ENCODE results near the gene ENKUR.

Gene ENKUR

DNA sequence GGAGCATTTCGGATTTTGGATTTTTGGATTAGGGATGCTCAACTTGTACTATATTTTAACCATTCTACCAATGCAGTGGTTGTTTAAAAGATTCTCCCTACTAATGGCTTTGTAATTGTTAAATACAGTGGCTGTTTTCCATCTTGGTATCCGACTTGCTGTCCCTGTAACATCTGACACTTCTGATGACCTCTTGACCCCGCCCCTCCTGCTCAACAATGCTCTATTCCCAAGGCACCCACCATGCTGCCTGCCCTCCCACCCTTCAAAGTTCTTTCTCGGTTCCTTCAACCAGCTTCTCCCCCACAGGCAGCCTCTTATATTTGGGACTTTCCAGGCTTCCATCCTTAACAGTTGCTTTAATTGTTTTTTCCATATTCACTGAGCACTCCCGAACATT is 65.5 kb downstream of the ENKUR start:
- in situ Hi-C loops (cut with MboI; ENCODE audit: low sequenced_read_pairs): no loop called here

DNA sequence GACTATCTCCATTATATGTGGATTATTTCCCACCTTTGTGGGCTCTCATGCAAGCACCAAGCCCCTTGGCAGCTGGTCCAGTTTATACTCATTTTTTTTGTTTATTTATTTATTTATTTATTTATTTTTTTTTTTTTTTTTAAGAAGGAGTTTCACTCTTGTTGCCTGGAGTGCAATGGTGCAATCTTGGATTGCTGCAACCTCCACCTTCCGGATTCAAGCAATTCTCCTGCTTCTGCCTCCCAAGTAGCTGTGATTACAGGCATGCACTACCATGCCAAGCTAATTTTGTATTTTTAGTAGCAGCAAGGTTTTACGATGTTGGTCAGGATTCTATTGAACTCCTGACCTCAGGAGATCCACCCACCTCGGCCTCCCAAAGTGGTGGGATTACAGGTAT is 66.3 kb downstream of the ENKUR start:
- in situ Hi-C loops (cut with MboI; ENCODE audit: low sequenced_read_pairs): no loop called here

DNA sequence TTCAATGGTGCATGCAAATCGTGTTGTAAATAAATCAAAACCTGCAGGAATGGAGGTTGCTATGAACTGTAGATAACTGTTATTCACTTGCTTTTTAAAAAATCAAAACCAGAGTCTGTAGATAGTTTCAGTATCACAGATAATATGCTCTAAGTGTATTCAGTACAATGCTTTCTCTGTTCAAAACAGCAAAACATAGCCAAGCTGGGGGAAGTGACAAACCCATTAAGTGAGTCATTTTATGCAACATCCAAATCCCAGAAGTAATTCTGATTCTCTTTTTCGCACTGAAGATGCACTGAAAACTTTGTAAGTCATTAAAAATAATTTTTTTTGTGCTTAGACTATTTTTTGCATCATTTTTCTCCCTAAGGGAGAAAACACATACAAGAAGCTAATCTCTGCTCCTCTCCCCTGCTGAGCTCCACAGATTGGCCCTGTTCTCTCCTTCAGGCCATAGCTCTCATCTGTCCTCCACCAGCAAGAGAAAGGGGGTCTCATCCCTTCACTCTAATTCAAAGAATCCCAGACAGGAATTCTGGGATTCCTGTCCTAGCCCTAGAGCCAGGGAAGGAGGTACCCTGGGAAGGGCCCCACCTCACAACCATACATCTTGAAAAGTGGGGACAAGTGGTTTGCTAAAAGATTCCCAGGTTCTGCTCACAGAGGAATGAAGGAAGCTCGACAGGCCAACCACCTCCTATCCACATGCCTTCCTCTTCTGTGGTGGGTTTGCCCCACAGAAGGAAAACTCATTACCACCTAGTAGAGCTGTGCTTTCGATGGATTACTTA is 68.5 kb downstream of the ENKUR start:
- in situ Hi-C loops (cut with MboI; ENCODE audit: low sequenced_read_pairs): no loop called here

GRCh38 chr10:24944512-24945255 is 71.3 kb downstream of the ENKUR start:
- in situ Hi-C loops (cut with MboI; ENCODE audit: low sequenced_read_pairs): no loop called here

- in situ Hi-C loops (cut with MboI; ENCODE audit: low sequenced_read_pairs): no loop called here
Measured at GRCh38 chr10:24938525-24938924, 77.4 kb downstream of the ENKUR start.

GRCh38 chr10:24938076-24938475 is 77.9 kb downstream of the ENKUR start:
- in situ Hi-C loops (cut with MboI; ENCODE audit: low sequenced_read_pairs): no loop called here

DNA sequence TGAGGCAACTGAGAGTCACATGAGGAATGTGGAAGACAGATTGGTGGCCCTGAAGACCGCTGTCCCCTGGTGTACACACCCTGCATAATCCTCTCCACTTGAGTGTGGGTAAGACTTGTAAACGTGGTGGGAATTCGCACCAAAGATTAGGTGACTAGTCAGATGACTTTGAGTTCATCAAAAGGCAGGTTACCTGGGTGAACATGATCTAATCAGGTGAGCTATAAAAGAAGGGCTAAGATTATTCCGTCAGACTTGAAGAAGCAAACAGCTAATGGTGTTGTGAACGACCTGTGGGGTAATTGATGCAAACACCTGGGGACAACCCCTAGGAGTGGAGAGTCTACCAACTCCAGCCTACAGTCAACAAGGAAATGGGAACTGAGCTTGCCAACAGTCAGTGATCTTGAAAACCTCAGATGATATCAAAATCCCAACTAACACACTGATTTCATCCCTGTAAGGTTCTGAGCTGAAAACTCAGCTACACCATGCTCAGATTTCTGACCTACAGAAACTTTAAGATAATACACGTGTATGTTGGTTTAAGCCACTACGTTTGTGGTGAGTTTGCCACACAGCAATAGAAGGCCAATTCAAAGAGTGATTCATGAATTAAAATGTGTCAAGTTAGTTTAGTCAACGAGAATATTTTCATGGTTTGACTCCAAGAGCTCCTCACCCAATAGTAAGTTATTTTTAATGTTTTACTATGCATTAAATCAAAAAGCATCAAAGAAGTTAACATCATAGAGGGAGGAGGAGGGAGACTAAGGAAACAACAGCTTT is 80.3 kb downstream of the ENKUR start:
- in situ Hi-C loops (cut with MboI; ENCODE audit: low sequenced_read_pairs): no loop called here
